IPS DF 6.9 (cell line): Measurements from ENCODE around the gene FUT6.
"Not testable (repeated sequence)": the region's sequence is repeated elsewhere in the genome, so short reads cannot be mapped to it uniquely, and the experiment has no call there.

Experiments
- DNase-seq: peaks from one replicate; pipeline ENCODE4 v3.0.0-alpha.2; 2013; ENCODE audit warnings: low read depth, low spot score
- H3K27ac ChIP-seq: one replicate; pipeline ENCODE4 v1.5.1; 2013; ENCODE audit warnings: low read length, control low read depth
- H3K27me3 ChIP-seq: 2 replicates; pipeline ENCODE4 v1.6.1; 2013; ENCODE audit warnings: mild to moderate bottlenecking, low read length; ENCODE audit not compliant: control insufficient read depth, insufficient read depth
- H3K36me3 ChIP-seq: 2 replicates; pipeline ENCODE4 v1.6.1; 2013; ENCODE audit warnings: low read length; ENCODE audit not compliant: control insufficient read depth, insufficient read depth
- H3K4me1 ChIP-seq: 2 replicates; pipeline ENCODE4 v1.6.1; 2013; ENCODE audit warnings: low read length; ENCODE audit not compliant: control insufficient read depth, insufficient read depth
- H3K4me3 ChIP-seq: 2 replicates; pipeline ENCODE4 v1.5.1; 2013; ENCODE audit warnings: mild to moderate bottlenecking, low read length
- H3K9me3 ChIP-seq: 2 replicates; pipeline ENCODE4 v1.6.1; 2013; ENCODE audit warnings: low read length, inconsistent platforms; ENCODE audit not compliant: control insufficient read depth, insufficient read depth
- WGBS: extraction: QIAGEN DNeasy Blood & Tissue Kit; methylation state at CpG from one replicate; pipeline ENCODE4 v1.1.7; 2013; ENCODE audit warnings: mixed read lengths, missing lambda C conversion rate; ENCODE audit not compliant: insufficient read length, insufficient coverage; 5-methylcytosine and 5-hydroxymethylcytosine counted together

The FUT6 gene

DNA sequence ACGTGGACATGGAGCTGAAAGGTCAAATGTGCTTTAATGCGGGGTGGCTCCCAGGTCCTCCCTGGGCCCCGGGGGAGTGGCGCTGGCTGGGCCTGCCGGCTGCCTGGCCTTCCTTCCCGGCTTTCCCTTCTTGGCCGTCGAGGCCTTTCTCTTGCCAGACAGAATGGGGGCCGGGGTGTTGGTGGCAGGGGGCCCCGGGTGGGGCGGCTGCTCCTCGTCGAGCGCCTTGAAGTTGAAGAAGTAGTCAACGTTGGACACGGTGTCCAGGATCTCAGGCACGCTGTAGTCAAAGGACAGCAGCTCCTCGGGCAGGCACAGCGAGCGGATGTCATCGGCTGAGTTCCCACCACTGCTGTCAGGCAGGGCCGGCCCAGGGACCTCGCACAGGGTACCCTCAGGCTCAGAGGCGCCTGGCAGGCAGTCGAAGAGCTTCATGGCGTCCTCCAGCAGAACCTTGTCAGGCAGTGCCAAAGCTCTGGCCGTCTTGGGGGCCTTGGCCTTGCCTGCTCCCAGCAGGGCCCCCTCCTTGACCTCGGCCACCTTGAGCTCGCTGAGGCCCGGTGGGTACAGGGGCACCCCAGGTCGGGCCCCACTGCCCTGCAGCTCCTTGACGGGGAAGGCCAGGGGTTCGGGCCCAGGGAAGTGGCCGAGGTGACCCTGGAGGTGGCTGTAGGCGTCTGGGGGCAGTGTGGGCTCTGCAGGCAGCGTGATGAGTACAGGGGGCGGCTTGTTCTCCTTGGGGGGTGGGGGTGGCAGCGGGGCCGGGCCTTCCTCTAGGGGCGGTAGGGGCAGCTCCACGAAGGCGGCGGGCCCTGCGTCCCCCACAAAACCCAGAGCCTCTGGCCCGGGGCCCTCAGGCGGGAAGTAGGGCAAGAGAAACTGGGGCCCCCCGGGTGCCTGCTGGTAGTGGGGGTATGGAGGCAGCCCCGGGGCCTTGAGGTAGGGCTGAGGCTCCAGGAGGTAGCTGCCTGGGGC lies 56.3 kb downstream of the FUT6 start:
- H3K4me1 ChIP-seq, result no peaks in the 10 kb centered on the region
- no peak overlapping the region for H3K4me3 ChIP-seq
- no peak for DNase-seq
- WGBS, result no CpG with 5 or more reads among the region's 48 CpGs
- H3K36me3 ChIP-seq, result peaks cover 39% of the 10 kb centered on the region
- no peak overlapping the region for H3K27ac ChIP-seq
- no peaks in the 10 kb centered on the region for H3K27me3 ChIP-seq
- H3K9me3 ChIP-seq, result no peaks in the 10 kb centered on the region; the same call in 1 of the 2 replicates

- DNase-seq, result no peak
- WGBS, result no CpG with 5 or more reads among the region's 9 CpGs
- Histone ChIP-seq H3K36me3 (peaks cover 30% of the 10 kb centered on the region), H3K27ac (no peak overlapping the region), H3K9me3 (no peaks in the 10 kb centered on the region; the same call in 1 of the 2 replicates), H3K4me1 (no peaks in the 10 kb centered on the region), H3K27me3 (no peaks in the 10 kb centered on the region), H3K4me3 (no peak overlapping the region)
Measured at GRCh38 chr19:5782322-5782721, 57.2 kb downstream of the FUT6 start.

DNA sequence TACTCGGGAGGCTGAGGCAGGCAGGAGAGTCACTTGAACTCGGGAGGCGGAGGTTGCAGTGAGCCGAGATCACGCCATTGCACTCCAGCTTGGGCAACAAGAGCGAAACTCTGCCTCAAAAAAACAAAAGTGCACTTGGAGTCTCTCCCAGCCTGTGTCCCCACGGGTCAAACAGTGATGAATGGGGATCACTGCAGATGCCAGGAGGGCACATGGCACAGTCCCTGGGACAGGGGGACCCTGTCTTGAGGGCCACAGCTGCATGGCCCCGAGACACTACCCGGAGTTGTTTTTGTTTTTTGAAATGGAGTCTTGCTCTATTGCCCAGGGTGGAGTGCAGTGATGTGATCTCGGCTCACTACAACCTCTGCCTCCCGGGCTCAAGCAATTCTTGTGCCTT lies 58.6 kb downstream of the FUT6 start:
- H3K9me3 ChIP-seq, H3K4me1 ChIP-seq, H3K4me3 ChIP-seq, H3K27ac ChIP-seq, DNase-seq, H3K27me3 ChIP-seq: not testable (repeated sequence)
- peaks cover 16% of the 10 kb centered on the region for H3K36me3 ChIP-seq
- no CpG with 5 or more reads among the region's 11 CpGs for WGBS
